ENCODE results near the gene HS2ST1.
A peak's percentile ranks its signal among the peaks of the same experiment; 100 is the strongest.
"Not testable (repeated sequence)": the region's sequence is repeated elsewhere in the genome, so short reads cannot be mapped to it uniquely, and the experiment has no call there.

Gene HS2ST1

DNA sequence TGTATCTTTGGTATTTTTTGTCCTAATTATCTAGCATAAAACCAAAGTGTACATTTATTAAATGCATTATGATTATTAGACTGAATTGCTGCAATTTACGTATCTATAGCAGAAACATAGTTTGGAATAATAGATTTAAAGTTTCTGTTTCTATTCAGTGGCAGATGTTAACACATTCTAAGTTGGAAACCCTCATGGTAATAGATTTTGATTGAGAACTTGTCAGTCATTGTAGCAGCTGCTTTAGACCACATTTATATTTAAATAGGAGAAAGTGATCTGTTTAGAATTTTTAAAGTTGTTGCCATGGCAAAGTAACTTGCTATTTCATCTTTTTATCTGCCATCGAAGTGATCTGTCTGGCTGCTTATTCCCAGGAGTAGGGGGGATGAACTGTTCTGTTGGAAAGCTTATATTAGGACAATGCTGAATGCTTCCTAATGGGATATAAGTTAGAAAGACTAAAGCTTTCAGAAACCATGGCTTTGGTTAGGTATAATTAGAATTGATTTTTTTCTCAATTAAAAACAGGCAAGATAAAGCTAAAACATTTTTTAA is 61.6 kb downstream of the HS2ST1 start:
- DNase-seq = no peak

- DNase-seq = no peak
Observed at GRCh38 chr1:86976664-86977063, 62.2 kb downstream of the HS2ST1 start.

- DNase-seq = no peak
Observed at GRCh38 chr1:86981482-86982213, 67.2 kb downstream of the HS2ST1 start.

DNA sequence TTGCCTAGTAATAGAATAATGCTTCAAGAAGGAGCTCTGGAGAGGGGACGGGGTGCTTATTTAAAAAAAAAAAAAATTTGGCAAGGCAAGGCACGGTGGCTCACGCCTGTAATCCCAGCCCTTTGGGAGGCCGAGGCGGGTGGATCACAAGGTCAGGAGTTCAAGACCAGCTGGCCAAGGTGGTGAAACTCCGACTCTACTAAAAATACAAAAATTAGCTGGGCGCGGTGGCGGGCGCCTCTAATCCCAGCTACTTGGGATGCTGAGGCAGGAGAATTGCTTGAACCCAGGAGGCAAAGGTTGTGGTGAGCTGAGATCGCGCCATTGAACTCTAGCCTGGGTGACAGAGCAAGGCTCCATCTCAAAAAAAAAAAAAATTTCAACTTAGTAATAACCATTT is 69.2 kb downstream of the HS2ST1 start:
- not testable (repeated sequence) for DNase-seq

GRCh38 chr1:86987446-86987845 is 73.0 kb downstream of the HS2ST1 start:
- no peak for DNase-seq

DNA sequence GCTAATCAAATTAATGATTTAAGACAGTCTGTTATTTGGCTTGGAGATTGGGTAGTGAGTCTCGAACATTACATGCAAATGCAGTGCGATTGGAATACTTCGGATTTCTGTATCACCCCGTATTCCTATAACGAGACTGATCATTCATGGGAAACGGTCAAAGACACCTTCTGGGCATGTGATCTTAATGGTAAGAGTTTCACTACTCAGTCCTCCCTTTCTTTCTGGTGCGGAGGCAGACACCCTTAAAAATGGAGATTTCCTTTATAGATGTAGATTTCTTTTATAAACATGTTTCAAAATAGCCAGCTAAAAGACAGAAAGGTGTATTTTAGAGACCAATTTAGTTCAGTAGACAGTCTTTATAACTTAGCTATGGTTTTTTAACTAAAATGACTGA is 74.4 kb downstream of the HS2ST1 start:
- DNase-seq = no peak

GRCh38 chr1:86989690-86990089 is 75.3 kb downstream of the HS2ST1 start:
- DNase-seq = not testable (repeated sequence)

GRCh38 chr1:86990826-86991225 is 76.4 kb downstream of the HS2ST1 start:
- no peak for DNase-seq

- no peak for DNase-seq
Observed at GRCh38 chr1:86991549-86992186, 77.2 kb downstream of the HS2ST1 start.

GRCh38 chr1:86992861-86993260 is 78.4 kb downstream of the HS2ST1 start:
- no peak for DNase-seq

- DNase-seq = no peak
Observed at GRCh38 chr1:86993269-86993985, 79.0 kb downstream of the HS2ST1 start.

DNA sequence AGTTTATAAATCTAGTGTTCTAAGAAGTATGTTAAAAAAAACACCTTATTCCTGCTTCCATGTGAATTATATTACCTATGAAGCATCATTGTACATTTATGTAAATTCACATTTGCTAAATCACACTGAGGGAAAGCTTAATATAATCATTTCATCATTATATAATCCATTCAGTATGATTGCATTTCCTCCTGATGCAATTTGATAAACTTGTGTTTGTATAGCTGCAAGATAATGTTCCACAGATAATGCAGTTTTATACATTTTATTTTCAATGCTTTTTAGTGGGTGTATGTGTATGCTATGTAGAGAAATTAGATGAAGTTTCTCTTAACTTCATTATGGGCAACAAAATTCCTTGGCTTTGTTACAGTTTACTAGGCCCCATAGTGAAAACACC is 79.6 kb downstream of the HS2ST1 start:
- DNase-seq = no peak

- DNase-seq = no peak
Observed at GRCh38 chr1:86997538-86997937, 83.1 kb downstream of the HS2ST1 start.

GRCh38 chr1:86998280-86998679 is 83.8 kb downstream of the HS2ST1 start:
- no peak for DNase-seq

GRCh38 chr1:86998727-86999126 is 84.3 kb downstream of the HS2ST1 start:
- no peak for DNase-seq

DNA sequence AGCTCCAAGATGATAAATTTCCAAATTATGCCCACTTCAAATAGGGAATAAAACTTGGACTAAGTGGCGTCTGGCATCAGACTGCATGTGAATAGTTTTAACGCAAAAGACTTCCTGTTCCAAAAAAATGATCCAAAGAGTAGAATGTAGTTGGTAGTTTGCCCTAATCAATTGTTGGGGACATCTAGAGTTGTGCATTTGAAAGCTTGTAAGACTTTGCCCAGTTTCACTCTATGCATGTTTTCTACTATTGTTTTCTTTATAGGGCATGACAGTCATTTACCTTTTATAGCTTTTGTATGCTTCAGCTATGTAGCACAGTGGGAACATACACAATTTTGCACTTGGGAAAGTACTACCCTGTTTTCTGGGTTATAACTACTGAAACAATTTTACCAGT is 86.0 kb downstream of the HS2ST1 start:
- no peak for DNase-seq

GRCh38 chr1:87004857-87005256 is 90.4 kb downstream of the HS2ST1 start:
- DNase-seq = no peak

DNA sequence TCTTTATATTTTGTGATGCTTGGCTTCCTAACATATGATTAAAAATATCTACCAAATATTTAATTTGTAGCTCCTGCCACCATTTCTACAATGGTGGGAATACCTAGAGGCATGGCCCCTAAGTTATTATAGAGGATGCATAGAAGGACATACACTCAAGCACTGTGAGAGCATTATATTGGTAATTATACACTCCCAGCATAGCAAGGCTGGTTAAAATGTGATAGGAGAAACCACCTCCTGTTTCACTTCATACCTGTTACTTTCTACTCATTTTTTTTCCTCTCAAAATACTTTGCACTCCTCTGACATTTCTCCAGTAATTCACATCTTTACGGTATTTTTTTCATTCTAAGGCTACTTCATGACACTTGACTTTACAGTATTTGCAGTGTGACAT is 92.9 kb downstream of the HS2ST1 start:
- no peak for DNase-seq

DNA sequence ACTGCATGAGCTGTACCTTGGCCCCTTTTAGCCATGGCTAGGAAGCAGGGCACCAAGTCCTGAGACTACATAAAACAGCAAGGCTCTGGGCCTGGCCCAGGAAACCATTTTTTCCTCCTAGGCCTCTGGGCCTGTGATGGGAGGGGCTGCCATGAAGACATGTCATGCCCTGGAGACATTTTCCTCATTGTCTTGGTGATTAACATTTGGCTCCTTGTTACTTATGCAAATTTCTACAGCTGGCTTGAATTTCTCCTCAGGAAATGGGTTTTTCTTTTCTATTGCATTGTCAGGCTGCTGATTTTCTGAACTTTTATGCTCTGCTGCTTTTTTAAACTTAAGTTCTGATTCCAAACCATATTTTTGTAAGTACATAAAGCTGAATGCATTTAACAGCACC is 99.0 kb downstream of the HS2ST1 start:
- DNase-seq = not testable (repeated sequence)

- DNase-seq = no peak
Observed at GRCh38 chr1:87017998-87018672, 103.7 kb downstream of the HS2ST1 start.

- DNase-seq = no peak
Observed at GRCh38 chr1:87023326-87023725, 108.9 kb downstream of the HS2ST1 start.

DNA sequence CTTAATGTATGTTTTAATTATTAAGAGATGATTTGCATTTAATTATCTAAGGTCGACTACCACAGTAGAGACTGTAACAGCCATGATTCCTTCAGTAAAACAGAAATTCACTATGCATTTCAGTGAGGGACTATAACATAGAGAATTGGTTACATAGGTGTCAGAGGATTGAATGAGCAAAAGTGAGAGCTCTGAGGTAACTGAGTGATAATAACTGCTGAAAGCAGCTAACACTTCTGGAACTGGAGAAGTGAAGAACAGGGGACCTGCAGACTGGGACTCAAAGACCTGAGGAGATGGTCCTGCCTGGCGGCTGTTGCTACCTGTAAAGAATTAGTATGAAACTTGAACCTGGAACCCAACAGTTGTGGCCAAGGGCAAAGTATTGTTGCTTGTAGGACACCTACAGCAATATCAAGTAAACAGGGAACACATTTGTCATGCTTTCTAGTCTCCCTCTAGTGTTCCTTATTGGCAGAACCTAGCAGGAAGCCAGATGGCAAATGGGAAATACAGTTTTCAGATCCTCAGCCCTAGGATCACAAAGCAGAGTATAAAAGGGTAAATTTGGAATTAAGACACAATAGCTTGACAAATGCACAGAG is 110.6 kb downstream of the HS2ST1 start:
- peak in 1 of 2 donors; percentile 3 for DNase-seq

DNA sequence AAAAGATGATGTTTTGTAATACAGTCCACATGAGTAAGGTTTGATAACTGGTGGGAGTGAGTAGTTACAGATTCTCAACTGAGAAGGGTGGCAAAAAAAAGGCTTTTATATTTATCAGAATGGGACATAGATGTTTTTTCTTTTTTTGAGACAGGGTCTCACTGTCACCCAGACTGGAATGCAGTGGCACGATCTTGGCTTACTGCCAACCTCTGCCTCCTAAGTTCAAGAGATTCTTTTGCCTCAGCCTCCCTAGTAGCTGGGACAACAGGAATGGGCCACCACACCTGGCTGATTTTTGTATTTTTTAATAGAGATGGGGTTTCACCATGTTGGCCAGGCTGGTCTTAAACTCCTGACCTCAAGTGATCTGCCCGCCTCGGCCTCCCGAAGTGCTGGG is 113.1 kb downstream of the HS2ST1 start:
- not testable (repeated sequence) for DNase-seq

Data from CD4-positive, alpha-beta T cell treated with Interferon alpha-2 for 1 hour (primary cell).